Lung (tissue), 12 donors: ENCODE data around the gene CDCA4. TPM values are rescaled to one million over a fixed set of nuclear protein-coding genes. Genes with fewer than 3 reads are reported as not detected.
A peak's percentile ranks its signal among the peaks of the same experiment; 100 is the strongest.
"Not testable (repeated sequence)": the region's sequence is repeated elsewhere in the genome, so short reads cannot be mapped to it uniquely, and the experiment has no call there.

Source experiments
- ATAC-seq: fragments of 200-7000 bp; cut with Tn5 transposase; one replicate; pipeline ENCODE4 v1.9.1; 2020; ENCODE audit warnings: moderate number of reproducible peaks; ENCODE audit not compliant: insufficient read depth, low FRiP score
- DNase-seq, 3 donors: peaks; one replicate each; pipeline ENCODE4 v3.0.0-alpha.2; 2013 to 2017
- H3K27ac ChIP-seq, 2 donors: one replicate each; pipeline ENCODE4 v1.5.1; 2013; ENCODE audit warnings: mild to moderate bottlenecking in 2 of 2, moderate library complexity in 2 of 2, control low read depth in 1 of 2, inconsistent platforms in 1 of 2, low read depth in 1 of 2, low read length in 1 of 2
- H3K27me3 ChIP-seq, 3 donors: one replicate each; pipeline ENCODE4 v1.5.1; 2013; ENCODE audit warnings: low read length in 2 of 3; ENCODE audit not compliant: control insufficient read depth in 3 of 3, insufficient read depth in 3 of 3
- H3K36me3 ChIP-seq, 4 donors: one replicate each; pipeline ENCODE4 v1.5.1; 2013; ENCODE audit warnings: low read length in 4 of 4, mild to moderate bottlenecking in 1 of 4, moderate library complexity in 1 of 4; ENCODE audit not compliant: control insufficient read depth in 4 of 4, insufficient read depth in 4 of 4
- H3K4me1 ChIP-seq, 5 donors: one replicate each; pipeline ENCODE4 v1.5.1; 2013; ENCODE audit warnings: low read length in 5 of 5, mild to moderate bottlenecking in 2 of 5, moderate library complexity in 1 of 5; ENCODE audit not compliant: control insufficient read depth in 5 of 5, insufficient read depth in 5 of 5
- H3K4me3 ChIP-seq: one replicate; pipeline ENCODE4 v1.5.1; 2013; ENCODE audit warnings: mild to moderate bottlenecking, control low read depth, moderate library complexity
- H3K9ac ChIP-seq, 2 donors: one replicate each; pipeline ENCODE4 v1.5.1; 2013; ENCODE audit warnings: low read length in 2 of 2, control low read depth in 1 of 2; ENCODE audit not compliant: insufficient read depth in 1 of 2
- H3K9me3 ChIP-seq, 4 donors: one replicate each; pipeline ENCODE4 v1.5.1; 2013; ENCODE audit warnings: low read length in 3 of 4, mild to moderate bottlenecking in 1 of 4, moderate library complexity in 1 of 4; ENCODE audit not compliant: control insufficient read depth in 4 of 4, insufficient read depth in 3 of 4
- CTCF ChIP-seq: IDR thresholded peaks from 2 replicates; pipeline ENCODE4 v1.5.1; 2012; ENCODE audit warnings: mild to moderate bottlenecking; ENCODE audit errors: control extremely low read depth, extremely low read depth
- WGBS, 2 donors: extraction: QIAGEN DNeasy Blood & Tissue Kit; methylation state at CpG; one replicate each; pipeline ENCODE4 v1.1.7; 2013; 5-methylcytosine and 5-hydroxymethylcytosine counted together
- polyA plus RNA-seq, 2 donors: library from polyadenylated mRNA; stranded (reverse); fragments of 200-250 nt; gene quantifications; one replicate each; pipeline ENCODE4 v1.2.1, GENCODE V29; 2013
- total RNA-seq, 2 donors: library from RNA; depleted of rRNA in 1 of 2; stranded (reverse); fragments of >200 nt in 1 of 2; gene quantifications; one replicate each; pipeline ENCODE4 v1.2.1, GENCODE V29; 2014 to 2021
- donor health status: control.
- donor health status: control.
- donor health status: Bipolar disorder and iron deficiency.
- donor health status: healthy.
- donor health status: DM: yes; HTN: yes; CAD: no.

CDCA4 gene
- total and polyA plus RNA-seq, 4 donors: 7.5 to 9.8 (median 8.2) TPM

GRCh38 chr14:105041841-105042765, 21.2 kb upstream of the CDCA4 start:
- H3K27ac ChIP-seq: no peak overlapping the region
- 84 to 95% methylated on average over 28 of the region's 28 CpGs for WGBS, 2 donors
- no peak for TF ChIP-seq CTCF
- no peak overlapping the region for H3K4me3 ChIP-seq
- no peaks in the 10 kb centered on the region for H3K4me1 ChIP-seq
- no peaks in the 10 kb centered on the region for H3K36me3 ChIP-seq
- DNase-seq (no peak), ATAC-seq (no peak)
- H3K9ac ChIP-seq: no peak overlapping the region
- H3K27me3 ChIP-seq: peaks cover 0 to 3% (median 0%) of the 10 kb centered on the region in 3 donors
- no peaks in the 10 kb centered on the region for H3K9me3 ChIP-seq

GRCh38 chr14:105039458-105040205, 18.7 kb upstream of the CDCA4 start:
- H3K9ac ChIP-seq: no peak overlapping the region
- no peak overlapping the region for H3K4me3 ChIP-seq
- TF ChIP-seq CTCF: no peak
- H3K4me1 ChIP-seq: no peaks in the 10 kb centered on the region
- no peaks in the 10 kb centered on the region for H3K9me3 ChIP-seq
- H3K36me3 ChIP-seq: no peaks in the 10 kb centered on the region
- WGBS, 2 donors: 78 to 88% methylated on average over 10 to 14 of the region's 14 CpGs
- peaks cover 0 to 5% (median 0%) of the 10 kb centered on the region in 3 donors for H3K27me3 ChIP-seq
- ATAC-seq (no peak), DNase-seq (peak in 1 of 3 donors; percentile 41)
- H3K27ac ChIP-seq: no peak overlapping the region

- not testable (repeated sequence) for ATAC-seq
- H3K27me3 ChIP-seq: peaks cover 0 to 31% (median 18%) of the 10 kb centered on the region in 3 donors
These were observed 14.7 kb upstream of the CDCA4 start for GRCh38 chr14:105035616-105036015.

More at GRCh38 chr14:105035616-105036015, 14.7 kb upstream of the CDCA4 start:
- H3K27ac ChIP-seq, DNase-seq, H3K4me1 ChIP-seq, H3K4me3 ChIP-seq, H3K36me3 ChIP-seq, H3K9me3 ChIP-seq, H3K9ac ChIP-seq: not testable (repeated sequence)
- 85 to 96% methylated on average over 2 of the region's 2 CpGs for WGBS, 2 donors
